Tibial nerve (tissue), 4 donors: ENCODE measurements around the gene INSIG1. TPM values are rescaled to one million over a fixed set of nuclear protein-coding genes. Genes with fewer than 3 reads are reported as not detected.

ENCODE experiments used
- DNase-seq, 2 donors: peaks; one replicate each; pipeline ENCODE4 v3.0.0-alpha.2; 2019; ENCODE audit warnings: low spot score in 2 of 2
- H3K27ac ChIP-seq, 4 donors: fragments of 200-600 bp; sonication (generic) in 3 of 4; one replicate each; pipeline ENCODE4 v1.5.1; 2017 to 2019; ENCODE audit warnings: mild to moderate bottlenecking in 1 of 4
- H3K27me3 ChIP-seq, 2 donors: fragments of 200-600 bp; sonication (generic) in 1 of 2; one replicate each; pipeline versions ENCODE4 v1.5.1 to v1.6.0; 2017 to 2019
- H3K36me3 ChIP-seq, 3 donors: fragments of 200-600 bp; sonication (generic); one replicate each; pipeline ENCODE4 v1.5.1; 2018 to 2019
- H3K4me1 ChIP-seq, 4 donors: fragments of 200-600 bp; sonication (generic) in 3 of 4; one replicate each; pipeline ENCODE4 v1.5.1; 2017 to 2019
- H3K4me3 ChIP-seq, 4 donors: fragments of 200-600 bp; sonication (generic) in 3 of 4; one replicate each; pipeline ENCODE4 v1.5.1; 2017 to 2019; ENCODE audit warnings: mild to moderate bottlenecking in 1 of 4, moderate library complexity in 1 of 4
- H3K9me3 ChIP-seq, 4 donors: fragments of 200-600 bp; sonication (generic) in 3 of 4; one replicate each; pipeline ENCODE4 v1.5.1; 2017 to 2019
- CTCF ChIP-seq, 5 experiments: fragments of 200-600 bp in 3 of 5; fragments of 450-650 bp in 2 of 5; sonication (generic) in 3 of 5; IDR thresholded peaks; one replicate each; pipeline ENCODE4 v1.5.1; 2016 to 2019; ENCODE audit warnings: antibody characterized with exemption in 5 of 5, mild to moderate bottlenecking in 3 of 5, moderate library complexity in 2 of 5
- EP300 ChIP-seq, 2 donors: sonication (generic); formaldehyde crosslinking; IDR thresholded peaks; one replicate each; pipeline ENCODE4 v1.6.1; 2017; ENCODE audit warnings: antibody characterized with exemption in 2 of 2, mild to moderate bottlenecking in 1 of 2
- POLR2A ChIP-seq, 2 donors: fragments of 450-650 bp; IDR thresholded peaks; one replicate each; pipeline ENCODE4 v1.6.1; 2017; ENCODE audit warnings: antibody characterized with exemption in 2 of 2, mild to moderate bottlenecking in 2 of 2, moderate library complexity in 2 of 2
- WGBS, 2 donors: methylation state at CpG; one replicate each; pipeline ENCODE4 v1.1.5; 2018; 5-methylcytosine and 5-hydroxymethylcytosine counted together
- total RNA-seq, 4 donors: library from RNA; depleted of rRNA; stranded (reverse); fragments of >200 nt; gene quantifications; one replicate each; pipeline ENCODE4 v1.1.0, GENCODE V29; 2016

INSIG1 gene
- total RNA-seq, 4 donors from 2014 or later, result 66.9 to 91.7 (median 80.5) TPM

GRCh38 chr7:155287284-155287935 is 10.3 kb upstream of the INSIG1 start:
- no peak overlapping the region for H3K27ac ChIP-seq
- no peak overlapping the region for H3K4me3 ChIP-seq
- WGBS, 2 donors, result 83 to 90% methylated on average over 26 of the region's 26 CpGs

GRCh38 chr7:155288055-155288454 is 9.6 kb upstream of the INSIG1 start:
- no peak for TF ChIP-seq POLR2A (IDR thresholded peaks at IDR 0.05)
- TF ChIP-seq CTCF (IDR thresholded peaks at IDR 0.05), result no peak
- TF ChIP-seq EP300 (IDR thresholded peaks at IDR 0.05), result no peak
- Histone ChIP-seq H3K9me3 (no peaks in the 10 kb centered on the region), H3K27me3 (no peaks in the 10 kb centered on the region), H3K4me3 (no peak overlapping the region), H3K4me1 (no peaks in the 10 kb centered on the region), H3K27ac (no peak overlapping the region), H3K36me3 (no peaks in the 10 kb centered on the region)
- DNase-seq, result no peak
- 93 to 95% methylated on average over 18 of the region's 18 CpGs for WGBS, 2 donors

More at GRCh38 chr7:155287284-155287935, 10.3 kb upstream of the INSIG1 start:
- Histone ChIP-seq H3K4me1 (peaks cover 0 to 3% (median 0%) of the 10 kb centered on the region in 4 donors), H3K36me3 (no peaks in the 10 kb centered on the region), H3K9me3 (no peaks in the 10 kb centered on the region), H3K27me3 (no peaks in the 10 kb centered on the region)
- TF ChIP-seq CTCF (IDR thresholded peaks at IDR 0.05), result no peak
- no peak for TF ChIP-seq EP300 (IDR thresholded peaks at IDR 0.05)
- no peak for TF ChIP-seq POLR2A (IDR thresholded peaks at IDR 0.05)
- no peak for DNase-seq

- TF ChIP-seq POLR2A (IDR thresholded peaks at IDR 0.05) (no peak), CTCF (IDR thresholded peaks at IDR 0.05) (no peak), EP300 (IDR thresholded peaks at IDR 0.05) (no peak)
- 62 to 70% methylated on average over 7 of the region's 7 CpGs for WGBS, 2 donors
- no peaks in the 10 kb centered on the region for H3K9me3 ChIP-seq
- H3K27me3 ChIP-seq, result no peaks in the 10 kb centered on the region
- no peak overlapping the region for H3K27ac ChIP-seq
- peaks cover 0 to 2% (median 0%) of the 10 kb centered on the region in 4 donors for H3K4me1 ChIP-seq
- no peaks in the 10 kb centered on the region for H3K36me3 ChIP-seq
- H3K4me3 ChIP-seq, result no peak overlapping the region
- DNase-seq, result no peak
Measured at GRCh38 chr7:155289107-155289506, 8.6 kb upstream of the INSIG1 start.

- Histone ChIP-seq H3K27ac (no peak overlapping the region), H3K9me3 (no peaks in the 10 kb centered on the region), H3K27me3 (no peaks in the 10 kb centered on the region), H3K4me3 (no peak overlapping the region), H3K4me1 (peaks cover 0 to 2% (median 0%) of the 10 kb centered on the region in 4 donors), H3K36me3 (no peaks in the 10 kb centered on the region)
- no peak for DNase-seq
- WGBS, 2 donors, result 87 to 89% methylated on average over 9 to 11 of the region's 11 CpGs
- TF ChIP-seq CTCF (IDR thresholded peaks at IDR 0.05) (no peak), POLR2A (IDR thresholded peaks at IDR 0.05) (no peak), EP300 (IDR thresholded peaks at IDR 0.05) (no peak)
Measured at GRCh38 chr7:155289949-155290501, 7.7 kb upstream of the INSIG1 start.

GRCh38 chr7:155291045-155291530 is 6.6 kb upstream of the INSIG1 start:
- H3K4me1 ChIP-seq, result peaks cover 0 to 2% (median 0%) of the 10 kb centered on the region in 4 donors
- WGBS, 2 donors, result 42 to 44% methylated on average over 5 of the region's 5 CpGs

More at GRCh38 chr7:155291045-155291530, 6.6 kb upstream of the INSIG1 start:
- TF ChIP-seq EP300 (IDR thresholded peaks at IDR 0.05) (no peak), CTCF (IDR thresholded peaks at IDR 0.05) (no peak), POLR2A (IDR thresholded peaks at IDR 0.05) (no peak)
- no peak for DNase-seq
- Histone ChIP-seq H3K27ac (no peak overlapping the region), H3K36me3 (no peaks in the 10 kb centered on the region), H3K9me3 (no peaks in the 10 kb centered on the region), H3K27me3 (no peaks in the 10 kb centered on the region), H3K4me3 (no peak overlapping the region)
